ENCODE measurements around the gene CYP2F1. TPM values are rescaled to one million over a fixed set of nuclear protein-coding genes. Genes with fewer than 3 reads are reported as not detected.

Gene CYP2F1
- total RNA-seq, 1 donor from 2014 or later: not detected

DNA sequence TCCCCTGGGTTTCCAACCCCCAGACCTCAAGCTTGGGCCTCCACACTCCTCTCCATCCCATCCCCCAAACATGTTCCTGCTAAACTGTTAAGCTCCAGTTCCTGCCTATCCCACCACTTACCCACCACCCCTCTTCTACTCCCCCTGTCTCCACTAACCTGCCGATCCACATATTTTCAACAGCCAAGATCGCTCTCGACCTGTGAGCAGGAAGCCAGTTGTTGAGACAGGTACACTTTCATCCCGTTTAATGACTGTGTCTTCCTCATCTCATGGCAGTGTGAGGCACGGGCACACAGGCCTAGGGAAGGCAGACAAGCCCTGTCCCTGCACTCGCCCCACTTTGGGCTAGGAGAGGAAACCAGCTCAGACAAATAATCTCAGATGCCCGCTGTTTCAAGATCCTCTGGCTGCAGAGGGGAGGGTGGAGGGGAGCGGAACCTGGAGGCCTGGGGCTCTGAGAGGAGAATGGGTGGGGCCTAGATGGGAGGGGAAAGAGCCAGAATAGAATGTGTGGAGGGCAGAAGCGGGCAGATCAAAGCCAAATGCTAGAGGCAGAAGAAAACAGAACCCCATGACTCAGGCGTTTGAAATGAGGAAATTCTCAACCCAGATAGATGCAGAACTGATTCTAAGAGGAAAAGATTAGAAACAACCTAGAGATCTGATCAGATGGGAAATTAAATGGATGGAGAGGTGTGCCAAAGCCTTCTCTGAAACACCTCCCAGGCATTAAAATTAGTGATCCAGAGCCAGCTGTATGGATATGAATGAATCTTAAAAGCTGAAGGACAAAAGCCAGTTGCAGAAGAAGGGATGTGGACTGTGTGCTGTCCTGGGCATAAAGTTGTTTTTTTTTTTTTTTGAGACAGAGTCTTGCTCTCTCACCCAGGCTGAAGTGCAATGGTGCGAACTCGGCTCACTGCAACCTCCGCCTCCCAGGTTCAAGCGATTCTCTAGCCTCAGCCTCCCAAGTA is 61.9 kb downstream of the CYP2F1 start:
- DNase-seq (ENCODE audit: low read depth in 2 of 2): peak in 1 of 2 donors; percentile 23

Other genes with a start within 250 kb of the CYP2F1 start
- not detected in 2 replicates for gene CYP2A7, start 232.2 kb upstream of the CYP2F1 start, total RNA-seq
- gene CYP2B6, start 123.2 kb upstream of the CYP2F1 start, total RNA-seq: not detected in 2 replicates
- gene CYP2A13, start 26.0 kb upstream of the CYP2F1 start, total RNA-seq: not detected in 2 replicates
- 0.38 and 0.39 TPM in 2 replicates for gene CYP2S1, start 78.8 kb downstream of the CYP2F1 start, total RNA-seq
- 5.8 and 24.9 TPM in 2 replicates for gene AXL, start 104.8 kb downstream of the CYP2F1 start, total RNA-seq
- gene HNRNPUL1, start 149.9 kb downstream of the CYP2F1 start, total RNA-seq: 49.6 and 64.0 TPM in 2 replicates
- 4.5 and 7.7 TPM in 2 replicates for gene CCDC97, start 195.7 kb downstream of the CYP2F1 start, total RNA-seq
- 20.8 and 67.1 TPM in 2 replicates for gene TGFB1, start 239.5 kb downstream of the CYP2F1 start, total RNA-seq
- 5.9 and 6.7 TPM in 2 replicates for gene B9D2, start 249.7 kb downstream of the CYP2F1 start, total RNA-seq